ENCODE measurements around the gene CHAC2.
"Not testable (repeated sequence)": the region's sequence is repeated elsewhere in the genome, so short reads cannot be mapped to it uniquely, and the experiment has no call there.

Gene CHAC2

DNA sequence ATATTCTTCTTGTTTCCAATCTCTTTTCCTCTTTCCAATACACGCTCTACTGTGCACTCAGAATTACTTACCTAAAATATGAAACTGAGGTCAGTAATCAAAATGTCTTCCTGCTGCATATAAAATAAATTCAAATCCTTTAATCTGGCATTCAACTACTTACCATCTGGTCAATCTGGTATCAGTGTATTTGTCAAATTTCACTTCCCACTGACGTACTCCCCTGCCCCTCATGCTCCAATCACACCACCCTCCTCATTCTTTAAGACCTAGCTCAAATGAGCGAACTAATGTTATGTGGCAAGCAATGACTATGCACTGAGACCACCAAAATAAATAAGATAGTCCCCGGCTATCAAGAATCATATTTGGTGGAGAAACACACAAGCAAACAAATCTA, 12.5 kb downstream of the CHAC2 start:
- no peak for DNase-seq

DNA sequence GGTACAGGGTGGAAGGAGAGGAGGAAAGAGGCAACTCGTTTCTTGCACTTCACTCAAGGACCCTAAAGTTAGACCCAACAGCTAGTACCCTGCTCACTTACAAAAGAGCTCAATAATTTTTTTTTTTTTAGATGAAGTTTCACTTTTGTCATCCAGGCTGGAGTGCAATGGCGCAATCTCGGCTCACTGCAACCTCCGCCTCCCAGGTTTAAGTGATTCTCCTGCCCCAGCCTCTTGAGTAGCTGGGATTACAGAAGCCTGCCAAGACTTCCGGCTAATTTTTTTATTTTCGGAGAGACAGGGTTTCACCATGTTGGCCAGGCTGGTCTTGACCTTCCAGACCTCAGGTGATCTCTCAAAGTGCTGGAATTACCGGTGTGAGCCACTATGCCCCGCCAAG, 15.1 kb downstream of the CHAC2 start:
- no peak for DNase-seq

DNA sequence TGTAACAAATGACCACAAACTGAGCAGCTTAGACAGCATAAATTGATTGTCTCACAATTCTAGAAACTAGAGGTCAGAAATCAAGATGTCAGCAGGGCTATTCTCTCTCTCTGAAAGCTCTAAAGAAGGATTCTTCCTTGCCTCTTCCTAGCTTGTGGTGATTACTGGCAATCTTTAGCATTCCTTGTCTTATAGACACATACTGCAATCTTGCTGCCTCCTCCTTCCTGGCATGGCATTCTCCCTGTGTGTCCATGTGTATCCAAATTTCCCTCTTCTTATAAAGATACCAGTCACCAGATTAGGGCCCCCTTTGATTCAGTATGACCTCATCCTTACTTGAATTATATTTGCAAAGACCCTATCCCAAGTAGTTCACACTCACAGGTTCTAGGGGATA, 16.8 kb downstream of the CHAC2 start:
- DNase-seq, result no peak

- DNase-seq, result no peak
Observed at GRCh38 chr2:53785366-53785765, 17.8 kb downstream of the CHAC2 start.

- DNase-seq, result no peak
Observed at GRCh38 chr2:53786352-53786704, 18.7 kb downstream of the CHAC2 start.

GRCh38 chr2:53786705-53787613, 19.4 kb downstream of the CHAC2 start, which contains the start of the genes ASB3 and ERLEC1:
Gene ASB3, minus strand, starts transcription at chr2:53786953. Its CDS starts 21,381 bp downstream, at chr2:53765572.
Gene ERLEC1, plus strand, starts transcription at chr2:53787044. Its CDS starts 167 bp downstream, at chr2:53787211.
- peak; percentile 91 for DNase-seq

DNA sequence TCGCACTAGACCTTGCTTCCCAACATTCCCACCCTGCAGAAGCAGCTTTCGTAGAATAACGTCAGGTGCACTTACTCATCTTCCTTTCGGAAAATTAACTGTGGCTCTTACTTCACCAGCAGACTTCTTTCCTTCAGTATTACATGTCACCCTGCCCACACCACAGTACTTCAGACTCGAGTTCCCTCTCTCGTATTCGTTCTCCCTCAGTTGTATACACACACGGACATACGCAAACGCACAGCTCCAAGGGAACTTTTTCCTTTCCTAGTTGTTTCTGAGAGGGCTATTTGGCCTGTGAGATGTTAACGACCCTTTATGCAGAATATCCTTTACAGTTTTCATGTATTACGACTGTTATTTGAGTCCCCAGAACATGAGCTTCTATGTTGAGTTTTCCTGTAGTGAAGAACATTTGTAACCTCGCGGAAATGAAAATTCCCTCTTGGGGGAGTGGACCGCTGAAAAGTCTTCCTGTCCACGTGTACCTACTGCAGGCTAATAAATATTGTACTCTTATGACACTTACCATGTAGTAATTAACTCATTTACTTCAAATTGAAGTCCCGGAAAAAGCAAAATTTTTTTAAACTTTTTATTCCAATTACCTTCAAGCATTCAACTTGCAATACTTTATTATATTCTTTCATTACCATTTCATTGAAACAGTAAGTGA, 20.1 kb downstream of the CHAC2 start:
- no peak for DNase-seq

DNA sequence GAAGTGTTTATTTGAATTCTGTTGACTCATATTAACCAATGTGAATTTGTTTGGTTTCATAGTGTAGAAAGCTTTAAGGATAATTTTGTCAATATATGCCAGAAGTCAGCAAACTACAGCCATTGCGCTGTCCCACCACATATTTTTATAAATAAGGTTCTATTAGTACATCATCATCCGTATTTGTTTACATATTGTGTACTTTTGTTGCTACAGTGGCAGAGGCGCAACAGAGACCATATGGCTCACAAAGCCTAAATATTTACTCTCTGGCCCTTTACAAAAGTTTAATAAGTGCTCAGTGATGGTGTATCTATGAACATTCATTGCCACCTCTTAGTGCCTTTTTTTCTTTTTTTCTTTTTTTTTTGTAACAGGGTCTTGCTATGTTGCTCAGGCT, 25.7 kb downstream of the CHAC2 start:
- no peak for DNase-seq

DNA sequence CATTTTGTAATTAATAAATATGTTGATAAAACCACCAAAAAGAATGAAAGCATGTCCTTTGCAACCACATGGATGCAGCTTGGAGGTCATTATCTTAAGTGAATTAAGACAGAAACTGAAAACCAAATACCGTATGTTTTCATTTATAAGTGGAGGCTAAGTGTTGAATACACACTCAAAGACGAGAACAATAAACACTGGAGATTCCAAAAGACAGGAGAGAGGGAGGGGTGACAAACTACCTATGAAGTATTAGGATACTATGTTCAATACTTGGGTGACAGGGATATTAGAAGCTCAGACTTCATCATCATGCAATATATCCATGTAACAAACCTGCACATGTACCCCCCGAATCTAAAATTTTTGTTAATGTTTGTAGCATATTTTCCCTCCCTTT, 26.2 kb downstream of the CHAC2 start:
- no peak for DNase-seq

DNA sequence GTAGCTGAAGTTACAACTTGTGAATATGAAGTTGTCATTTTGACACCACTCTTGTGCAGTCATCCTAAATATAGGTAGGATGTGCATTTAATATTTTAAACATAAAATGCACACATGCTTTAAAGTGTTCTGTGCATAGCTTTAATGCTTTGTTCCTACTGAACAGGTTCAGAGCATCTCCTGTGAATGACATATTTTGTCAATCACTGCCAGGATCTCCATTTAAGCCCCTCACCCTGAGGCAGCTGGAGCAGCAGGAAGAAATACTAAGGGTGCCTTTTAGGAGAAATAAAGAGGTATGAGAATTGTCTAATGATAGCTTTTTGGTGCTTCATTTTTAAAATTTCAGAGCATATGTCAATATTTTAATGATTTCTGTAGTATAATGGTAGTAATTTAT, 33.9 kb downstream of the CHAC2 start:
- no peak for DNase-seq

- peak; percentile 54 for DNase-seq
Observed at GRCh38 chr2:53802617-53803151, 35.1 kb downstream of the CHAC2 start.

GRCh38 chr2:53811601-53812000, 44.0 kb downstream of the CHAC2 start:
- no peak for DNase-seq

- no peak for DNase-seq
Observed at GRCh38 chr2:53813151-53813550, 45.5 kb downstream of the CHAC2 start.

GRCh38 chr2:53818854-53819435, 51.3 kb downstream of the CHAC2 start:
- DNase-seq, result no peak

DNA sequence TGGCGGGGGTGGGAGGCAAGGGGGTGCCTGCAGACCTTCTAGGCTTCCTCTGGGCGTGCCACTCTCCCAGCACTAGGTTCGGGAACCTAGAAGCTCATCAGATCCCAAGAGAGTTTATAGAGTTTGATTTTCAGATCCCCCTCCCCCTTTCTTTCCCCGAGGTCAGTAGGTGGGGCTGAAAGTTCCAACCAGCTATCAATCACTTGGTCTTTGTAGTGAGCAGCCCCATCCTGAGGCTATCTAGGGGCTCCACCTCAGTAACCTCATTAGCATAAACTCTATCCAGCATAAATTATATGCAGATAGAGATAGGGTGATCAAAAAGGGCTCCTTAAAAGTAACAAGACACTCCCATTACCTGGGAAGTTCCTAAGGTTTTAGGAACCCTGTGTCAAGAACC, 52.0 kb downstream of the CHAC2 start:
- DNase-seq, result no peak

- DNase-seq, result no peak
Observed at GRCh38 chr2:53820048-53820447, 52.4 kb downstream of the CHAC2 start.

DNA sequence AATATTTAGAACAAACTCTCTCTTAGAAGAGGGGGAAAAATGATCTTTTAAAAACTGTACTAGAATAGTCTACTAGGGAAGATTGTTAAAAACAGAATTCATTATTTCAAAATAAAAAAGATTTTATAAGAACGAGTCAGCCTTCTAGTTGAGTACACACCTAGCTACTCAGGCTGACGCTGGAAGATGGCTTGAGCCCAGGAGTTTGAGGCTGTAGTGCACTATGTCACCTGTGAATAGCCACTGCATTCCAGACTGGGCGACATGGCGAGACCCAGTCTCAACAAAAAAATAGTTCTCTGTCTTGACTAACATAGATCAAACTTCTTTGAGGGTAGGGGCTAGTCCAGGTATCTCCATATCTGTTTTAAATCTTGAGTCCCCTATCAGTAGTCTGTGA, 53.1 kb downstream of the CHAC2 start:
- DNase-seq, result no peak

DNA sequence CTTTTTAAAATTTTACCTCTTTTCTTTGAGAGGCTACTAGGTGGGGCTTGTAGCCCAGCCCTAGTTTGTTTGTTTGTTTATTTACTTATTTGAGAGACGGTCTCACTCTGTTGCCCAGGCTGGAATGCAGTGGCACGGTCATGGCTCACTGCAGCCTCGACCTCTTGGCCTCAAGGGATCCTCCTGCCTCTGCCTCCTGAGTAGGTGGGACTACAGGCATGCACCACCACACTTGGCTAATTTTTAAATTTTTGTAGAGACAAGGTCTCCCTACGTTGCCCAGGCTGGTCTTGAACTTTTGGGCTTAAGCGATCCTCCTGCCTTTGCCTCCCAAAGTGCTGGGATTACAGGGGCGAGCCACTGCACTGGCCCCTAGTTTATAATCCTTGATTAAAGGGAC, 54.2 kb downstream of the CHAC2 start:
- DNase-seq, result no peak

- not testable (repeated sequence) for DNase-seq
Observed at GRCh38 chr2:53823639-53824038, 56.0 kb downstream of the CHAC2 start.

Data from NCI-H2227 treated with DMSO at 0.1 percent for 48 hours (cell line).